ENCODE data around the gene ARL3.

ARL3 gene

DNA sequence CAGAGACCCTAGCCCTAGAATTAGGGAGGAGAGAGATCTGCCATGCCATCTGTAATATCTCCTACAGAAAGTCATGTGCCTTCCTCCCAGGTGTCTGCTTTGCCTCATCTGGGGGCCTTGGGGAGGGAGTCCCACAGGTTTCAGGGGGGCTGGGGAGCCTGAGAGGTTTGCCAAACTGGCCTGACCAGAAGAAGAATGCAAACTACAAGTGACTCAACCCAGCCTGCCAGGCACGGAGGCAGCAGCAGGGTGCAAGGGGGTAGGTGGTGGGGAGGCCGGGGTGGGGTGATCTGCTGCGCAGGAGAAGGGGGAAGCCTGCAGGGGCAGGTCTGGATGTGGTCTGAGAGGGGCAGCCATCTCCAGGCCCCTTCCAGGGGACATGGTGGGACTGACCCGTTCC is 79.5 kb downstream of the ARL3 start:
- no peak for DNase-seq (ENCODE audit: low read depth)

DNA sequence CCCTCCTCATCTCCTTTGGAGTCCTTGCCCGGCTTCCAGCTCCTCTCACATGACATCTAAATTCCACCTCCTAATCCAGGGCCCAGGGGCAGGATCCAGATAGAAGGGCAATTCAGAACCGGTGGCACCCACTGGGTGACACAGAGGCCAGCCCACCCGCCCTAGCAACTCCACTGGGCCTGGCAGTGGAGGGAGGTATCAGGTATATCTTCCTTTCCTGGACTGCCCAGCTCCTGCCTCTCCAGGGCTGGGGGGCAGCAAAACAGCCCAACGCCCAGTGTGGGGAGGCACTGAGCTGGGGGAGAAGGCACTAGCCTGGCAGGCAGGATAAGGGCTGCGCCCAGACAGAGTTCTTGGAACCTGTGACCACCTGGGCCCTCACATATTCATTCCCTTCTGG is 80.3 kb downstream of the ARL3 start:
- DNase-seq (ENCODE audit: low read depth) = no peak

DNA sequence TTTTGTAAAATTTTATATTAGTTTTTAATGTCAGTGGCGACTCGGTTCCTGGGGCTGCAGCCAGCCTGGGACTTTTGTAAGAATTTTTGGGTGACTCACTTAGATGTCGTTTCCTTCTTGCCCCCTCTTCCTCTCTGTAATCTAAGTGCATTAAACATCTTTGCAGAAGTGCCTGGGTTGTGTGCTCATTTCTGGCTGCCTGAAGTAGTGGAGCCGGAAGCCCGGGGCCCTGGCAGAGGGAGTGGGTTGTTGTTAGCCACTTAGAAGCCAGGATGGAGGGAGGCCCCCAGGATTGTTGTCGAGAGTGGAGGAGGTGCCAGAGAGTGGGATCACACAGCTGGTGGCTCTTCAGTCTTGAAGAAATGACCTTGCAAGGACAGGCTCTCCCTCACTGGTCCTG is 80.9 kb downstream of the ARL3 start:
- DNase-seq (ENCODE audit: low read depth) = no peak

DNA sequence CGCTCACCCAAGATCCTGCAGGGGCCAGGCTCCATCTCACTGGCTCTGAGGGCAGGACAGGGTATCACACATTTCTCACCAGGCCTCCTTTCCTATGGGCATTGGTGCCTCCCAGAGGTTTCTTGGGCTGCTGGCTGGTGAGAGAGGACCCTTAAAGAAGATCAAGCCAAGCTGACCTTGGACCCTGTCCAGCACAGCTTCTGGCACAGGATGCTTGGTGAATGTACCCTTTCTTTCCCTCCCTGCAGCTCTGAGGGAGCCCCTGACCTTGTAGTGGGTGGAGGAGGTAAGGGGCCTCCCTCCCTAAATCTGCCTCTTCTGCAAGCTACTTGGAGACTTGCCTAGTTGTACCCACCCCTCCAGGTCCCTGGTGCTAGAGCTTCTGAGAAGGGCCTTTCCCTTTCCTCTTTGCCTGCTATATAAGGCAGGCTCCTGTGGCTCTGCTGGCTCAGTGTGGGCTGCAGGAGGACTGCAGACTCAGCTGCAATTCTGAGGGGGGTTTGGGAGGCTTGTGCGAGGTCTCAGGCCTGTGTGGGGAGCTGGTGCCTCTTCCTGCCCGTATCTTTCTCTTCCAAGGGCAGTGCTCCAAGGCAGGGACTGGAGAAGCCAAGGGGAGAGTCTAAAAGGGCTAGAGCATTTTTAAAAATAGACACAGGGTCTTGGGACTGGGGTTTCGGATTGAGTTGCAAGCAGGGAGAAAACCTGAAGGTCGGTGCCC is 81.6 kb downstream of the ARL3 start:
- no peak for DNase-seq (ENCODE audit: low read depth)

DNA sequence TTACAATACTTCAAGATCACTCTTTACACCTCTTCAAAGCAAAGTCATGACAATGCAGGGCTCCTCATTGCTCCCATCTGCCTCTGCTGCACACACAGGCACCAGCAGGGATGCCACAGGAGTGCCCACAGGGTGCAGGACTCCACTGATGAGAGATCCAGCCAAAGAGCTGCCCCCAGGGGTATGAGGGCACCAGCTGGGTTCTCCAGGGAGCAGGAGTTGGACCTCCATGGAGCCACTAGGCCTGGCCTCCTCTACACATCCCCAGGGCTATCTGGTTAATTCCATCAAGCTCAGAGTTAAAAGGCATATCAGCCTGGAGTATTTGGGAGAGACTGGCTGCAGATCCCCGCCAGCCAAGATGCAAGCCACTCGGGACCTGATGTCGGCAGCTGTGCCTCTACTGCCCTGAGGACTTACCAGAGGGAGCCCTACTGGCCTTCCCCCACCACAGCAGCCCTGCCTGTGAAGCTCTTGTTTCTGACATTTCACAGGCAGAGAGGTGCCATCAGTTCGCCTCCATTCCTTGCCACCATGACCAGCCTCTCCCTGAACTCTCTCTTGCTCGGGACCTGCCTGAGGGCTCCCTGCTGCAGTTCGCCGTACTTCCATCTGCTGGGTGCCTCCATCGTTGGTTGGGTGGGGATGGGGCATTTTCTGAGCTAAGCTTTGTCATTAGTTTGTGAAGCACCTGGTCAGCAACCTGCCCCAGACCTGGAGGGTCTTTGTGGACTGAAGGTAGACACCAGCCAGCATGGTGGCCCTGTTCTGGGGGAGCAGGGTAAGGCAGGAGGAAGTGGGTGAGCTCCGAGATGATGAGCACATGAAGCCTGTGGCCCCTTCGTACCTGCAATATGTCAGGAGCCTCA is 82.4 kb downstream of the ARL3 start:
- DNase-seq (ENCODE audit: low read depth) = no peak

DNA sequence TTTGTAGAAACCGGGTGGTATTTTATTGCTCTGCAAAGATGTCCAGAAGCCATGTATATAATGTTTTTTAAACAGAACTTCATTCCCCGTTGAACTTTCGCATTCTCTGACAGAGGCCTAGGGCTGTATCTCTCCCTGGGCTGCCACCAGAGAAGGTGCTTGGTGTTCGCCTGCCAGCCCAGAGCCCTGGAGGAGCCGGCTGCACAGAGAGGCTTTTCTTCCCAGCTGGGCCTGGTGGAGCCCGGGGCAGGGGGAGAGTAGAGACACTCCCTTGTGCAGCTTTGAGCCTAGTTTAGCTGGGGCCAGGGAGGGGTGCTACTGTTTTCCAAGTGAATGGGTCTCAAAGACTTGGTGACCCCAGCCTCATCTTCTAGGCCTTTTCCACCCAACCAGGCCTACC is 83.5 kb downstream of the ARL3 start:
- DNase-seq (ENCODE audit: low read depth) = no peak

DNA sequence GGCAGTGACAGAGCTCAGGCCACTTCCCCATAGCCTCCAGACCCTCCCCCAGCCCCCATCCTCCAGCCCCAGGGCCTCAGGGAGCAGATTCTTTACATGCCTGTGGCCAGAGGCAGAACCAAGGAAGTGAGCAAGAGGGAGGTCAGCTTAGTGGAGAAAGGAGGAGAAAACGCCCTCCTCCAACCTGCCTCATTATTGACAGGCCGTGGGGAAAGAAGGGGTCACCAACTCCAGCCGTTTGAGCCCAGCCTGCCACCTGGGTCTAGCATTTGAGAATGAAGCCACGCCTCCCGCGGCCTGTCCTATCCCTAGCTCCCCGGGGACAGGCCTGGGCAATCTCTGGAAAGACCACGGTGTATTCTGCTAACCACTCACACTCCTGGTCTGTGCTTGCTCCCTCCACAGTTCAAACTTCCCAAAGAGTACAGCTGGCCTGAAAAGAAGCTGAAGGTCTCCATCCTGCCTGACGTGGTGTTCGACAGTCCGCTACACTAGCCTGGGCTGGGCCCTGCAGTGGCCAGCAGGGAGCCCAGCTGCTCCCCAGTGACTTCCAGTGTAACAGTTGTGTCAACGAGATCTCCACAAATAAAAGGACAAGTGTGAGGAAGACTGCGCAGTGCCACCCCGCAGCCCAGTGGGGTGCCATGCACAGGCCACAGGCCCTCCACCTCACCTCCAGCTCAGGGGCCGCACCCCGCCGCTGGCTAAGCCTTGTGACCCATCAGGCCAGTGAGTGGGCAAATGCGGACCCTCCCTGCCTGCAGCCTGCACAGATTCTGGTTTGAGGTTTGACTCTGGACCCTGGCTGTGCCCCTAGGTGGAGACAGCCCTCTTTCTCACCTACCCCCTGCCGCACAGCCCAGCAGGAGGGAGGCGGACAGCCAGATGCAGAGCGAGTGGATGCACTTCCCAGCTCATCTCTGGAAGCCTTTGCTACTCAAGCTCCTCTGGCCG is 84.3 kb downstream of the ARL3 start:
- no peak for DNase-seq (ENCODE audit: low read depth)

DNA sequence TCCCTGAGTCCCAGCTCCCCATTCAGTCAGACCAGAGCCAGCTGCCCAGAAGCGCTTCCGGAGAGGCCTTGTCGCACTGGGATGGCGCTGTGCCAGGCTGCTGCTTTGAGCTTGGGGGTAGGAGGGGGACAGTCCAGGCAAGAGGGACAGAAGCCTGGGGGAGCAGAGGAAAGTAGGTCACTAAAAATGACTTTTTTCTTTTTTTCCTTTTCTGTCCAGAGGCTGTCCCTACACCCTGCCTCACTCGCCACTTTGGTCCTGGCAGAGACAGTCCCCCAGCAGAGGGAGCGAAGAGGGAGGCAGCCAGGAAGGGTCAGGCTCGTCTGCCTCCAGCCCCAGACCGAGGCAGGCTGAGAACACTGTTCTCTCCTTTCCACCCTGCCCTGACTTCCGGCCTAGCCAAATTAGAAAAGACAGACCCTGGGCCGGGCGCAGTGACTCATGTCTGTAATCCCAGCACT is 85.7 kb downstream of the ARL3 start:
- no peak for DNase-seq (ENCODE audit: low read depth)

DNA sequence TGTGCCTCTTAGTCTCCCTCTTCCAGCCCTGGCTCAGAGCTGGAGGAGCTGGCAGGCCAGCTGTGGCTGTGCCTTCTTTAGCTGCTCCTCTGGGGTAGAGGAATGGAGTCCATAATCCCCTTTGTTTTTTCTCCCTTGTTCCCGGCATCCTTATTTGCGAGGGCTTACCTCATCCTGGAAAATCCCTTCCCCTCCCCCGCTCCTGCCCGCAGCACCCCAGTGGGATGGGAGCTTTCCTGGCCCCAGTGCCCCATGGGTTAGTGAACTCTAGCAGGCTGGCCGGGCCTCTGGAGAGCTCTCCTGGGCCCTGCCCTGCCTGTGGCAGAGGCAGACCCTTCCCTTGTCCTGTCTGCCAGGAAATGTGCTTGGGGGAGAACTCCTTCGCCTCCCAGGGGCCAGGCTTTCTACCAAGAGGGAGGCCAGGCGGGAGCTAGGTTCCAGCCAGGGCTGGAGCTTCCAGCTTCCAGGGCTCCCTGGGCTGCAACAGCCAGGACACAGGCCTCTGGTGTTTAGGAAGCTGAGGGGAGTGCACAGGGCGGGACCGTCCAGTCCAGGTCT is 86.4 kb downstream of the ARL3 start:
- DNase-seq (ENCODE audit: low read depth) = no peak

DNA sequence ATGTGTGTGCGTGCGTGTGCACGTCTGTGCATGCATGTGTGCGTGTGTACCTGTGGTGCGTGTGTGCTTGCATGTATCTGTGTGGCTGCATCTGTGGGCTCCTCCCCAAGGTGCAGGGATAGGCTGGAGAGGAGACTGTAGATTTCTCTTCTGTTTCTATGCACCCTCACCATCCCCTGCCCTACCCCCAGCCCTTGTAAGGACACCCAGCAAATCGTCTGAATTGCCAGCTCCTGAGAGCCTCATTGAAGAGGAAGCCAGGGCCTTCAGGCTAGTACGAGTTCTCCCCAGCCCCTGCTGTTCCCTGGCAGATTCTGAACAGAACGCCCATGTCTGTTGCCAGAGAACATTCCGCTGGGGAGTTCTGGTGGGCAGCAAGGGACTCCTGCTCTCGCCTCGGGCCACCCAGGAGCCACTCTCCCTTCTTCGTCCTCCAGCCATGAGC is 86.9 kb downstream of the ARL3 start:
- no peak for DNase-seq (ENCODE audit: low read depth)

DNA sequence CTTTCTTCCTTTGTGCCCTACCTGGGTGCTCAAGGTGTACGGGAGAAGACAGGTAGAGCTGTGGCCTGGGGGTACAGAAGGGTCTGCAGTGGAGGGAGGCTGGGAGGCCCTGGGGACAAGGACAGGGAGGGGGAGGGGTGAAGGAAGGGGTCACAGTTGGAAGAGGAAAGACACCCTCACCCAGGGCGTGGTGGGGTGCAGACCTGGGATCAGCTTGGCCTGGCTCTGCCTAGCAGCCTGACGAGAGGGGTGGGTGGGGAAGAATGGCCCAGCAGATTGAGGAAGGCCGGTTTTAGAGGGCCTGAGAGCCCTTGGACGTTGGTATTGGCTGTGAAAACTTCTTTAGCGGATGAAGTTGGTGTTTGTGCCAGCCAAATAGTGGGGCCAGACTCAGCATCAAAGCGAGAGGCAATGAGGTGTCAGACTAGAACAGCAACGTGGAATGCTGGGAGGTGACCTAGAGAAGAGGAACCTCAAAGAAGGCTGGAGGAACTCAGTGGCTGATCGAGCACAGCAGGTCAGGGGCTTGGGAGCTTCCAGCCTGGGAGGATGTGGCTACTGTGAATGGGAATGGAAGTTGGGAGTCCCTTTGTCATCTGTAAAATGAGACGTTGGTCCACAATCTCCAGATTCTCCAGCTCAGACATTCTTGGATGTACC is 88.0 kb downstream of the ARL3 start:
- no peak for DNase-seq (ENCODE audit: low read depth)

DNA sequence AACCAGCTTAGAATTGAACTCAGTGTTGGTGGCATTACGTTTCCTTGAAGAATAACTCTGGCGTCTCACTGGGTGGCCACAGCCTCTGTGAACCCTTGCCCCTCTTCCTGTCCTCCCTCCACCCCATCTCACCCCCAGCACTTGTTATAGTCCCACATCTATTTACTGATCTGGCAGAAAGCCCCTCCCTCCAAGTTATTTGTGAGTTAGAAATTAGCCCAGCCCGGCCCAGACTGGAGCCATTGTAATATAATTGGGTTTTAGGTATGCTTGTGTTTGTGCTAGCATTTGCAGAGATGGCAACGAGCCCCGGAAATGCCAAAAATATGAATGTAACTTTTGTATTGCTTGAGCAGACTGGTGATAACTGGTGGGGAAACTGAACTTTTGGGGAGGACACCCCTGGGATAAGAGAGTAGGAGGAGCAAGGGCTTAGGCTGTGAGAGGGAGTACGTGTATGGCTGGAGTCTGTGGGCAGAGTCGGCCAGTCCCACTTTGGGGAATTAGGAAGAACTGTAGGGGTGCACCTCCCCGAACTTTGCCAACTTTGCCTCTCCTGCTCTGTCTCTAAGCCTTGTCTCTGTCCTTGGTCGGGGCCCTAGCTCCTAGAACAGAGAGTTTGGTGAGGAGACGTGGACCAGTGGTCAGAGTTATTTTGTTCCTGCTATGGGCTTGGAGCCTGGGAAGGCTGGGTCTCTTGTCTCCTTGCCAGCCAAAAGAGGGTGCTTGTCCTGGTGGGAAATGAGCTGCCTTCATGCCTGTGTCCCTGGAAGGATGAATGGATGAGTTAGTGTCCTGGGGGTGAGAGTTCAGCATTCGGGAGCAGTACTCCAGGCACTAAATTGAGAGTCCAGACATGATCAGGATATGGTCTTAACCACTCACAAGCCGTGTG is 89.2 kb downstream of the ARL3 start:
- DNase-seq (ENCODE audit: low read depth) = no peak

DNA sequence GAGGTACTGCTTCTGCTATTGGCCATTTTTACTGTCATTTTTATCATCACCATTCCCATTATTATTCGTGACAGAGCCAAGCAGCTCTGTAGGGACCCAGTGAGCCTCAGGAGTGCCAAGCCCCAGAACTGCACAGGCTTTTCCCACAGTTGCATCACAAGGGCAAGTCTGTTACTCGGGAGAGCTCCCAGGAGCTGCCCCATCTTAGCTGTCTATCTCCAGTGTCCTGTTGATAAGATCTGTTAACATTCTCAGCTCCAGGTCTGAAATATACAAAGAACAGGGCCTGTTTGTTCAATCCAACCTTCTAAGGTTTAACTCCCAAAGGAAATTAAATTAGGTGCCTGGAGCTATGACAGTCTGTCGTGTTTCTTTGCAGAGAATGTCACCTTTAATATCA is 90.1 kb downstream of the ARL3 start:
- DNase-seq (ENCODE audit: low read depth) = no peak

Measured in activated gamma-delta T cell treated with anti-CD3 and anti-CD28 coated beads, Interleukin-2, amount 50 U/mL, for 16 hours (primary cell).